HG03469 (cell line): ENCODE results near the gene BEND7.
"Not testable (repeated sequence)": the region's sequence is repeated elsewhere in the genome, so short reads cannot be mapped to it uniquely, and the experiment has no call there.

ENCODE experiments used
- ATAC-seq: cut with Tn5 transposase; IDR thresholded peaks from one replicate; pipeline ENCODE4 v1.9.1; 2021; ENCODE audit warnings: mild to moderate bottlenecking, moderate library complexity, moderate number of reproducible peaks; ENCODE audit not compliant: unreplicated experiment

The BEND7 gene

DNA sequence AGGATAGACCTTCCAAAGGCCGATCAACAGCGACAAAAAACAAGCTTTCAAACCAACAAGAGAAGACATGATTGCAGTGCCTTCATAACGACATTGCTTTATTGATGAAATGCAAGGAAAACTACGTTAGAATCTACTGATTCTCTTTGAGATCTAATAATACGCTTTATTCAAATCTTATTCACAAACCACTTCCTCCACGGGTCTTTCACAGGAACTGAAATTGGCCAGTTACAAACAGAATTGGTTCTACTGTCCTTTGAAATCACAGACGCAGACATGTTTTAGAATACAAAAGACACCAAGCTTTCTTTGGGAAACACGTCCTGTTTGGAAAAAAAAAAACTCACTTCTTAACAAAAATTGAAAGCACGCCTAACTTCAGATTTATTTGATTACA is 106.0 kb downstream of the BEND7 start:
- no peak for ATAC-seq

GRCh38 chr10:13421382-13421917 is 107.4 kb downstream of the BEND7 start:
- no peak for ATAC-seq

DNA sequence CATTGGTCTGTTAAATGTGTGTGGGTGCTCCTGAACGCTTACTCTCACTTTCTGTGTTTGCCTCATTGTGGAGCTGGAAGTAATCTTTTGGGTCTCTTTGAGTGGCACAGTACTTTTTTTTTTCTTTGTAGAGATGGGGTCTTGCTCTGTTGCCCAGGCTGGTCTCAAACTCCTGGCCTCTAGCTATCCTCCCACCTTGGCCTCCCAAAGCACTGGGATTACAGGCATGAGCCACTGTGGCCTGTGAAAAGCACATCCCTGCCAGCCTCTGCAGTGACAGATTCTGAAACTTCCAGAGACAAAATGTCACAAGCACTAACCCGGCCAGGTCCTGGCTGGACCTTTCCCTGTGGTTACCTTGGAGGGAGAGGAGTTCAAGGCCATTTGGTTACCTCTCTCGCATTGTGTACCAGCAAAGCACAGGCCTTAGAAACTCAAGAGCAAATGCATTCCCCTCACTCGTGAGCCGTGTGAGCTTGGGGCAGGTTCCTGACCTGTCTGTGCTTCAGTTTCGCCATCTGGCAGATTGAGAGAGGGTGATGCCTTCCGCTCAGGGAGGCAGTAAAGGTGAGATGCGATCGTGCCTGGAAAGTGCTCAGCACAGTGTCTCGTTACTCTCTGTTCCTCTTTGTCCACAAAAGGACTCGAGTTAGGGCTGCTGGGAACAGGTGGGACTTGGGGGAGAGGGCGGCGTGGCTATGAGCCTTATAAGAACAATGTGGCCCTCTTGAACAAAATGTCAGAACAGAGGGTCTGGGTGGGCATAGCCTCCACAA is 108.1 kb downstream of the BEND7 start:
- ATAC-seq, result no peak

DNA sequence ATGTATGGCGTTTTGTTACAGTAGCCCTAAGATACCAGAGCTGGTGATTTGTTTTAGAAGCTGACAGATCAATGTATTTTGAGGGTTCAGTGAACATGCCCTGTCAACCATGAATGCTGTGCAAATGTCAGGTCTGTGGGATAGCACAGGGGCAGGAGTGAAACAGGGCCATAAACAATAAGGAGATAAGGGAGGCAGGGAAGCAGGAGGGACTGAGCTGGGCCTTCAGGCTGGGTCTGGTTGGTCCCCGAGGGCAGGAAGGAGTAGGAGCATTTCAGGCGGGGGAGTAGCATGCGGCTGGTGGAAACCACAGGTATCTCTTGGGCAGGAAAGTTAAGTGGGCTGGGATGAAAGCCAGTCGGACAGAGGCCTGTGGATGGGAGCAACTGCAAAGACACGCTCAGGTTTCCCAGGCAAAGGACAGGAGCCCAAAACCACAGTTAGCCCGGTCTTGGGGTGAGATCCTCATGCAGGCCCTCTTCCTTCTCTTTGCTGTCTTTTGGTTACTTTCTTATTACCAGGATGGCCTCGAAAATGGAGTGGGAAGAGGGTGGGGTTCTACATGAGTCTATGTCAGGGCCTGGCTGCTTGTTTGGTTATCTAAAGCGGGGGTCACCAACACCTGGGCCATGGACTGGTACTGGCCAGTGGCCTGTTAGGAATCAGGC is 111.2 kb downstream of the BEND7 start:
- no peak for ATAC-seq

- no peak for ATAC-seq
These were observed 112.1 kb downstream of the BEND7 start for GRCh38 chr10:13416760-13417159.

DNA sequence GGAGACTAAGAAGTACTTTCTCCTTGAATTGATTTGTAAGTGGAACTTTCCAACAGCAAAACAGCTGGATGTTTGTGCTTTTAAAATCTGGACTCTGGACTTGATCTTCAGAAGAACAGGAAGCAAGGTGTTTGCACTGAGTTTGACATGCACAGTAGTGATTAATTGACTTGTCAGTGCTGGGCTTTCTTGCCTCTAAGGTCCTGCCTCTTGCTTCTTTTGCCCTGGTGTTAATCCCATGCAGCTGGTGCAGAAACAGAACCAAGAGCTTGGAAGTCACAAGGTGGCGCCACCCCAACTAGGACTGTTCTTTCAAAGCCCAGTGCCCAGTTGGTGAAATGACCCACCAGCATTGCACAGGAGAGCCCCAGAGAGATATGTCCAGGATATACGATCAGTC is 114.0 kb downstream of the BEND7 start:
- ATAC-seq, result no peak

DNA sequence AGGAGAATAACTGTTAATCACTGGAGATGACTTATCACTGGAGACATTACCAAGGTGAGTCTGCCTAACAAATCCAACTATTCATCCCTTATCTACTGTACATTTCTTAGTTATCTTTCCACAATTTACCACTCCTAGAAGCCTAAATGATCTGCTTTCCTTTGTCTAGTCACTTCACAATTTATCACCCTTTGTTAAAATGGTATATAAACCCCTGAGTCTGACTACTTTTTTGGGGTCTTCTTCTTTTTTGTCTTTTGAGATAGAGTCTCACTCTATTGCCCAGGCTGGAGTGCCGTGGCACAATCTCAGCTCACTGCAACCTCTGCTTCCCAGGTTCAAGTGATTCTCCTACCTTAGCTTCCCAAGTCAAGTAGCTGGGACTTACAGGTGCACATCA is 114.7 kb downstream of the BEND7 start:
- no peak for ATAC-seq

GRCh38 chr10:13412894-13413293 is 115.9 kb downstream of the BEND7 start:
- no peak for ATAC-seq

DNA sequence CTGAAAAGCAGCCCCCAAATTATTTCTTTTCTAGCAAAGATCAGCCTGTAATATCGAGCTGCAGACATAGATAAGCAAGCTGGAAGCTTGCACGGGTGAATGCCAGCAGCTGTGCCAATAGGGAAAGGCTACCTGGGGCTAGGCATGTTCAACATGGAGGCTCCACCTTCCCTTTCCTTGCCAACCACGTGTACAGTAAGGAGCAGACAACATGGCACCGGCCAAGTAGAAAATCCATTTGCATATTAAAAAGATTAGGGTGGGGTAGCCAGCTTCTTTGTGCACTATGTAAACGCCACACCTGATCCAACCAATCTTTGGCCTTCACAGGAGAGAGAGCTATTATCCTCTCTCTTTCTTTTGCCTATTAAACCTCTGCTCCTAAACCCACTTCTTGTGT is 124.0 kb downstream of the BEND7 start:
- ATAC-seq, result no peak

- ATAC-seq, result no peak
These were observed 124.5 kb downstream of the BEND7 start for GRCh38 chr10:13404305-13404759.

GRCh38 chr10:13403426-13403825 is 125.4 kb downstream of the BEND7 start:
- not testable (repeated sequence) for ATAC-seq

- ATAC-seq, result no peak
These were observed 126.8 kb downstream of the BEND7 start for GRCh38 chr10:13402021-13402420.

GRCh38 chr10:13401142-13401541 is 127.7 kb downstream of the BEND7 start:
- ATAC-seq, result no peak

- no peak for ATAC-seq
These were observed 128.4 kb downstream of the BEND7 start for GRCh38 chr10:13400196-13400965.

DNA sequence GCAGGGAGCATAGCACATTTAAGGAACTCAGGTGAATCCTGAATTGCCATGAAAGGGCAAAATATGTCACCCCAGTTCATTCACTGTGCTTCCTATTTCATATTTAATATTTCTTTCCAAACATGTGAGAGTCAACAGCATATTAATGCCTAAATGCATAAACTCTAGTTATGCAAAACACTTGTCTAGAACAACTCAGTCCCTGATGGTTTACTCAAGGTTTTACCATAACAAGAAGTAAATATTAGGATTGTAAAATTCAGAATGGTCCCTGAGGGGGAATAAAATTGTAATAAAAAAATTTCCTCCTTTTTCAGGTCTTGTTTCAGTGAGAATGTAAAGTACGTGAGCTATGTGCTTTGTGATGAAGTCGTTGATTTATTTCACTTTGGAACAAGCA is 129.1 kb downstream of the BEND7 start:
- ATAC-seq, result no peak

GRCh38 chr10:13399236-13399635 is 129.6 kb downstream of the BEND7 start:
- no peak for ATAC-seq

GRCh38 chr10:13397052-13397451 is 131.8 kb downstream of the BEND7 start:
- no peak for ATAC-seq

DNA sequence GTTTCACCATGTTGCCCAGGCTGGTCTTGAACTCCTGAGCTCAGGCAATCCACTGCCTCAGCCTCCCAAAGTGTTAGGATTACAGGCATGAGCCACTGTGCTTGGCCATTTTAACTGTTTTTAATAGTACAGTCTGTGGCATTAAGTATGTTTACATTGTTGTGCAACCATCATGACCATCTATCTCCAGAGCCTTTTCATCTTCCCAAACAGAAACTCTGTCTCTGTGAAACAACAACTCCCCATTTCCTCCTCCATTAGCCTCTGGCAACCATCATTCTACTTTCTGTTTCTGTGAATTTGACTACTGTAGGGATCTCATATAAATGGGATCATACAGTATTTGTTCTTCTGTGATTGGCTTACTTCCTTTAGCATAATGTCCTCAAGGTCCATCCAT is 132.4 kb downstream of the BEND7 start:
- no peak for ATAC-seq

DNA sequence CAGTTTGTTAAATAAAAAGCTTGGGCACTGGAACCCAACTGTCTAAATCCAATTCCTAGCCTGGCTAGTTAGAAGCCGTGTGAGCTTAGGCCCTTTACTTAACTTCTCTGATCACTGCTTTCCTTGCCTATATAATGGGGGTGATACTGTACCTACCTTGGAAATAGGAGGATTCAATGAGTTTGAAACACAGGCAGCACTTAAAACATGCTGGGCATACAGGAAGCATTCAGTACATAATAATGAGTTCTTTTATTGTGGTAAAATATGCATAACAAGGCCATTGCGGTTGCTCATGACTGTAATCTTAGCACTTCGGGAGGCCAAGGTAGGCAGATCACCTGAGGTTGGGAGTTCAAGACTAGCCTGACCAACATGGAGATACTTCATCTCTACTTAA is 133.3 kb downstream of the BEND7 start:
- ATAC-seq, result no peak

- no peak for ATAC-seq
These were observed 135.2 kb downstream of the BEND7 start for GRCh38 chr10:13393640-13394039.

- no peak for ATAC-seq
These were observed 136.1 kb downstream of the BEND7 start for GRCh38 chr10:13392701-13393100.
